ENCODE measurements around the gene RSPO4.

GRCh38 chr20:956330-956951, 45.7 kb downstream of the RSPO4 start:
- TF ChIP-seq CTCF (IDR thresholded peaks at IDR 0.05) (peak; percentile 85 to 98 (median 92)), POLR2A (IDR thresholded peaks at IDR 0.05) (no peak)

Measured in body of pancreas (tissue), 4 donors.